ENCODE results near the gene C11orf71. TPM values are rescaled to one million over a fixed set of nuclear protein-coding genes. Genes with fewer than 3 reads are reported as not detected.

Gene C11orf71
- total RNA-seq, 1 experiment from 2014 or later = 4.3 TPM

GRCh38 chr11:114362958-114363357 is 37.4 kb downstream of the C11orf71 start:
- Histone ChIP-seq H3K4me2 (ENCODE audit: low read length) (no peak overlapping the region), H2AFZ (ENCODE audit: low read depth, low read length, poor library complexity, severe bottlenecking) (no peak overlapping the region), H4K20me1 (ENCODE audit: insufficient read depth) (no peaks in the 10 kb centered on the region), H3K4me3 (replicated peaks in 1 of 2; ENCODE audit: low read depth in 1 of 2, low read length in 2 of 2) (no peak overlapping the region), H3K9me3 (ENCODE audit: control insufficient read depth in 1 of 2, insufficient read depth in 1 of 2, low read depth in 1 of 2, low read length in 2 of 2) (no peaks in the 10 kb centered on the region), H3K4me1 (ENCODE audit: control insufficient read depth in 1 of 2, insufficient read depth in 2 of 2, low read length in 2 of 2) (peaks cover 0 to 14% of the 10 kb centered on the region in 2 experiments; a peak in 2 of 4 replicates), H3K9ac (ENCODE audit: low read length) (no peak overlapping the region), H3K9me2 (ENCODE audit: insufficient read depth) (no peaks in the 10 kb centered on the region), H3K27ac (ENCODE audit: low read depth, low read length) (no peak overlapping the region), H3K79me2 (ENCODE audit: insufficient read depth, low read length) (no peaks in the 10 kb centered on the region), H3K27me3 (ENCODE audit: insufficient read depth, low read length) (peaks cover 11% of the 10 kb centered on the region; the same call in 1 of the 2 replicates), H3K36me3 (ENCODE audit: control insufficient read depth in 1 of 2, insufficient read depth in 2 of 2, low read length in 2 of 2) (no peaks in the 10 kb centered on the region)
- DNase-seq (ENCODE audit: low read depth, low spot score) (no peak), ATAC-seq (no peak)
- RAD21 ChIA-PET (ENCODE audit: low non-redundant PET in 1 of 2, low total read pairs in 2 of 2, uncharacterized antibody in 2 of 2, unreplicated experiment in 2 of 2) = no interaction called here
- BruUV-seq (replicated peaks) = no TSS peak
- CTCF ChIA-PET = no interaction called here
- TF ChIP-seq ZNF274 (IDR thresholded peaks at IDR 0.05; ENCODE audit: low read depth, low read length) (no peak), ZBTB33 (IDR thresholded peaks at IDR 0.05; ENCODE audit: extremely low read depth, insufficient replicate concordance, low read length) (no peak), RAD21 (IDR thresholded peaks at IDR 0.05; ENCODE audit: low read depth) (no peak), YY1 (IDR thresholded peaks at IDR 0.05; ENCODE audit: extremely low read depth, insufficient replicate concordance, low read depth, low read length) (no peak), POLR2A (IDR thresholded peaks at IDR 0.05; ENCODE audit: borderline replicate concordance, extremely low read depth, insufficient read depth, insufficient read length) (no peak)
- POLR2A ChIA-PET = no interaction called here
- intact Hi-C loops (cut with micrococcal nuclease) = no loop called here

GRCh38 chr11:114362326-114362725 is 38.0 kb downstream of the C11orf71 start:
- Histone ChIP-seq H3K79me2 (ENCODE audit: insufficient read depth, low read length) (no peaks in the 10 kb centered on the region), H3K9ac (ENCODE audit: low read length) (no peak overlapping the region), H3K4me2 (ENCODE audit: low read length) (no peak overlapping the region), H3K27ac (ENCODE audit: low read depth, low read length) (no peak overlapping the region), H3K9me3 (ENCODE audit: control insufficient read depth in 1 of 2, insufficient read depth in 1 of 2, low read depth in 1 of 2, low read length in 2 of 2) (no peaks in the 10 kb centered on the region), H3K27me3 (ENCODE audit: insufficient read depth, low read length) (peaks cover 7% of the 10 kb centered on the region; the same call in 1 of the 2 replicates), H3K36me3 (ENCODE audit: control insufficient read depth in 1 of 2, insufficient read depth in 2 of 2, low read length in 2 of 2) (no peaks in the 10 kb centered on the region), H3K4me1 (ENCODE audit: control insufficient read depth in 1 of 2, insufficient read depth in 2 of 2, low read length in 2 of 2) (peaks cover 0 to 11% of the 10 kb centered on the region in 2 experiments; a peak in 2 of 4 replicates), H3K9me2 (ENCODE audit: insufficient read depth) (no peaks in the 10 kb centered on the region), H2AFZ (ENCODE audit: low read depth, low read length, poor library complexity, severe bottlenecking) (no peak overlapping the region), H3K4me3 (replicated peaks in 1 of 2; ENCODE audit: low read depth in 1 of 2, low read length in 2 of 2) (no peak overlapping the region), H4K20me1 (ENCODE audit: insufficient read depth) (no peaks in the 10 kb centered on the region)
- ATAC-seq (no peak), DNase-seq (ENCODE audit: low read depth, low spot score) (no peak)
- POLR2A ChIA-PET = no interaction called here
- no peak for TF ChIP-seq EZH2phosphoT487 (IDR thresholded peaks at IDR 0.05; ENCODE audit: borderline replicate concordance)
- TF ChIP-seq CTCF (IDR thresholded peaks at IDR 0.05 in 2 of 3, conservative IDR thresholded peaks at IDR 0.05 in 1 of 3; ENCODE audit: borderline replicate concordance in 1 of 3, insufficient read depth in 1 of 3, low read depth in 2 of 3, low read length in 2 of 3) = no peak
- no peak for TF ChIP-seq POLR2A (IDR thresholded peaks at IDR 0.05; ENCODE audit: borderline replicate concordance, extremely low read depth, insufficient read depth, insufficient read length)
- TF ChIP-seq ZNF274 (IDR thresholded peaks at IDR 0.05; ENCODE audit: low read depth, low read length) = no peak
- RAD21 ChIA-PET (ENCODE audit: low non-redundant PET in 1 of 2, low total read pairs in 2 of 2, uncharacterized antibody in 2 of 2, unreplicated experiment in 2 of 2) = no interaction called here
- intact Hi-C loops (cut with micrococcal nuclease) = no loop called here
- BruUV-seq (replicated peaks) = no TSS peak
- CTCF ChIA-PET = no interaction called here

Data from HCT116 (cell line).